OCI-M1 (cell line): Measurements from ENCODE around the gene SNX19.
"Not testable (repeated sequence)": the region's sequence is repeated elsewhere in the genome, so short reads cannot be mapped to it uniquely, and the experiment has no call there.

Source experiments
- DNase-seq: peaks from one replicate; lab custom pipeline; 2025; lab: John Stamatoyannopoulos, UW

SNX19 gene

GRCh38 chr11:130872102-130872501, 44.2 kb downstream of the SNX19 start:
- DNase-seq, result no peak

- DNase-seq, result no peak
Measured at GRCh38 chr11:130871616-130872015, 44.7 kb downstream of the SNX19 start.

- DNase-seq, result no peak
Measured at GRCh38 chr11:130868721-130869390, 47.4 kb downstream of the SNX19 start.

GRCh38 chr11:130868086-130868710, 48.1 kb downstream of the SNX19 start:
- no peak for DNase-seq

- DNase-seq, result no peak
Measured at GRCh38 chr11:130866831-130867230, 49.4 kb downstream of the SNX19 start.

GRCh38 chr11:130865774-130866114, 50.5 kb downstream of the SNX19 start:
- no peak for DNase-seq

GRCh38 chr11:130865091-130865773, 51.0 kb downstream of the SNX19 start:
- no peak for DNase-seq

- peak; percentile 97 for DNase-seq
Measured at GRCh38 chr11:130861902-130862860, 54.1 kb downstream of the SNX19 start.

GRCh38 chr11:130861283-130861682, 55.0 kb downstream of the SNX19 start:
- DNase-seq, result no peak

GRCh38 chr11:130859886-130860285, 56.4 kb downstream of the SNX19 start:
- DNase-seq, result no peak

GRCh38 chr11:130858215-130858614, 58.1 kb downstream of the SNX19 start:
- DNase-seq, result peak; percentile 20

GRCh38 chr11:130855707-130856106, 60.6 kb downstream of the SNX19 start:
- DNase-seq, result not testable (repeated sequence)

GRCh38 chr11:130854483-130854882, 61.8 kb downstream of the SNX19 start:
- DNase-seq, result no peak

- no peak for DNase-seq
Measured at GRCh38 chr11:130852589-130852988, 63.7 kb downstream of the SNX19 start.

- no peak for DNase-seq
Measured at GRCh38 chr11:130850185-130850944, 65.9 kb downstream of the SNX19 start.

- DNase-seq, result no peak
Measured at GRCh38 chr11:130849215-130849568, 67.1 kb downstream of the SNX19 start.

GRCh38 chr11:130848361-130849214, 67.7 kb downstream of the SNX19 start:
- no peak for DNase-seq

GRCh38 chr11:130847517-130847916, 68.8 kb downstream of the SNX19 start:
- no peak for DNase-seq

GRCh38 chr11:130846606-130847005, 69.7 kb downstream of the SNX19 start:
- DNase-seq, result no peak

- no peak for DNase-seq
Measured at GRCh38 chr11:130842001-130842400, 74.3 kb downstream of the SNX19 start.

GRCh38 chr11:130840679-130841078, 75.6 kb downstream of the SNX19 start:
- no peak for DNase-seq
